Measurements from ENCODE around the gene SPATA25.
"Not testable (repeated sequence)": the region's sequence is repeated elsewhere in the genome, so short reads cannot be mapped to it uniquely, and the experiment has no call there.

The SPATA25 gene, protein sequence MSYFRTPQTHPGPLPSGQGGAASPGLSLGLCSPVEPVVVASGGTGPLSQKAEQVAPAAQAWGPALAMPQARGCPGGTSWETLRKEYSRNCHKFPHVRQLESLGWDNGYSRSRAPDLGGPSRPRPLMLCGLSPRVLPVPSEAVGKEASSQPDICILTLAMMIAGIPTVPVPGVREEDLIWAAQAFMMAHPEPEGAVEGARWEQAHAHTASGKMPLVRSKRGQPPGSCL

DNA sequence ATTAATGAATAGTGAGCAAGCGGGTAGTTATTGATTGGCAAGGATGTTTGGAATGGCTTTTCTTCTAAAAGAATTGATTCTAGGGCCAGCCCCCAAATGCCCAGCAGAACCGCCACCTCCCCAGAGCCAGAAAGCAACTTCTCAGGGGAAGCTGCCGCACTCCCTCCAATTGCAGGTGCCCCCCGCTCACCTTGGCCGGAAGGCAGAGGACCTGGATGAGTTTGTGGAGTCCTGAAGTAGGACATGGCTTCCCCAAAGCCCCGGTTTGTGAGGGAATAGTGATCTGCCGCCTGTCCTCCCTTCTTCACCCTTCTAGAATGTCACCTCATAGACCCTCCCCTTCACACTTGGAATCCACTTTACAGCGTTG lies at the start of gene SPATA25:
SPATA25 (minus strand) TSS at position 277 of the 370 bp plus-strand sequence; CDS start at position 245, 32 bp downstream.
- no peak for DNase-seq

DNA sequence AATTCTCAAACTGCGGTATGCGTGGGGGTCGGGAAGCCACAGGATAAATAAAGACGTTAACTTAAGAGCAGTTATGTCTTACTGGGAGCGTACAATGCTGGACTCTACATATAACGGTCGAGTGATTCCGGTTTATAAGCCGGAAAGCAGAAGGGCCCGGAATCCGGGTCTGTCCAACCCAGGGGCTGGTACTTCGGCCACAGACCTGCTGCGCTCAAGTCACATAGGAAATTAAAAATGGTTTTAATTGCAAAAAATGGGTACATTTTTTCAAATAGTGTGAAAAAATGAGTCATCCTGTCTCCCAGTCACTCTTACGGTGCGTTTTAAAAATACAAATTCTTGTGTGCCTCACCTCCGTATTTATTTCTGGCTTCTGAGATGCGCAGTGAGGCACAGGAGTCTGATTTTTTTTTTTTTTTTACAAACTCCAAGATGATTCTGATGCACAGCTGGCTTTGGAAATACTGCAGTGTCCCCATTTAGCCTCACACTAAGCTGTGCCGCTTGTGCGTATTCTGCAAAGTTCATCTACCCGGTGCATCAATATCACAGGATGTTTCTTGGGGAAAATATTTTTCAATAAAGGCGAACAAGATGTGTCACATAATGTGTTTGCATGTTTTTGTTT lies 48.1 kb upstream of the SPATA25 start:
- DNase-seq, result no peak

DNA sequence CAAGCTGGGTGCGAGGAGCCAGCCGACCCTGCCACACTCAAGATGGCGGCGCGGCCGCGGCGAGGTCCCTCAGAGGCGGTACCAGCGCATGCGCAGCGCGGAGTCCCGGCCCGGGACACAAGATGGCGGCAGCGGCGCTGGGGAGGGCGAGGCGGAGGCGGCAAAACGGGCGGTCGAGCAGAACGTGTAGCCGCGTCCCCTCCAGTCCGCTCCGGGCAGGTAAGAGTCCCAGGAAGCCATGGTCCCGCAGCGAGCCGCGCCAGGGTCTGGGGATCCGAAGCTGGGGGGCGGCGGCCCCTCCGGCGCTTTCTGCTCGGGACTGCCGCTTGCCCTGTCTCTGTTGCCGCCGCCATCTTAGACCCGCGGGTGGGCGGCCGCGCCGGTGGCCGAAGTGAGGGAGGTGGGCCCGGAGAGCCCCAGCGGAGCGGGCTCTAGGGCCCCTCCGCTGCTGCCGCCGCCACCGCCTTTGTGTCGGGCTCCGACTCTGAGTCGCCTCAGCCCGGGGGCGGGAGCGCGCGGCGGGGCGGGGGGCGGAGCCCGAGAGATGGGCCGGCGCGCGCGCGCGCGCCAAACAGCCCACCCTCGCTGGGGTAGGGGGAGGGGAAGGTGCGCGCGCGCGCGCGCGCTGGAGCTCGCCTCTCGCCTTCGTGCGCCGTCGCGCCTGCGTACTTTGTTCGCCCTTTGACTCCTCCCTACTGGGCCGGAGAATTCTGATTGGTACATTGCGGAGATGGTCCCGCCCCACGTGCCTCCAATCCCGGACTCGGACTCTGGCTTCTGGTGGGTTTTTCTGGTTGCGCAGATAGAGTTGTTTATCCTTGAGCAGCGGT lies 47.4 kb upstream of the SPATA25 start, which contains the start of gene PCIF1:
PCIF1 (plus strand) TSS at position 98 of the 830 bp plus-strand sequence. CDS start 4,317 bp downstream, outside the sequence.
- DNase-seq, result peak; percentile 99

DNA sequence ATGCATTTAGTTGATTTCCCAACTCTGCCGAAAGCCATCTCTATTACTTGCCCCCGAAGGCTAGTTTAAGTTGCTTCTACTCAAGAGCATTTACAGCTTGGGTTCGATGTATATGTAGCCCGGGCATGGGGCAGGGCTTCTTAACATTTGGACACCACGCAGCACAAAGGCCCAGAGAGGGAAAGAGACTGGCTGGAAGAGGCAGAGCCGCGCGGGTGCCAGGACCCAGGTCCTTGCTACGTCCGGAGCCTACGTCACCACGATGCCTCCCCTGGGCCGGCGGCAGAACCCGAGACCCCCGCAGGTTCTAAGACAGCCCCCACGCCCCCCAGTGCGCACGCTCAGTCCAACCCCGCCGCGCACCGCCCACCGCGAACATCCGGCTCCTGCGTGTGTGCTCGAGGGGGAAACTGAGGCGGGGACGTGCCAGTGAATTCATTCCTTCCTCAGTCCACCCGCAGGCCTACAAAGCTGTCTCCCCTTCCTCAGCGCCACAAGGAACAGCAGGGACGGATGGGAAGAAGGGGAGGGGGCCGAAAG lies 46.7 kb upstream of the SPATA25 start:
- peak; percentile 89 for DNase-seq

DNA sequence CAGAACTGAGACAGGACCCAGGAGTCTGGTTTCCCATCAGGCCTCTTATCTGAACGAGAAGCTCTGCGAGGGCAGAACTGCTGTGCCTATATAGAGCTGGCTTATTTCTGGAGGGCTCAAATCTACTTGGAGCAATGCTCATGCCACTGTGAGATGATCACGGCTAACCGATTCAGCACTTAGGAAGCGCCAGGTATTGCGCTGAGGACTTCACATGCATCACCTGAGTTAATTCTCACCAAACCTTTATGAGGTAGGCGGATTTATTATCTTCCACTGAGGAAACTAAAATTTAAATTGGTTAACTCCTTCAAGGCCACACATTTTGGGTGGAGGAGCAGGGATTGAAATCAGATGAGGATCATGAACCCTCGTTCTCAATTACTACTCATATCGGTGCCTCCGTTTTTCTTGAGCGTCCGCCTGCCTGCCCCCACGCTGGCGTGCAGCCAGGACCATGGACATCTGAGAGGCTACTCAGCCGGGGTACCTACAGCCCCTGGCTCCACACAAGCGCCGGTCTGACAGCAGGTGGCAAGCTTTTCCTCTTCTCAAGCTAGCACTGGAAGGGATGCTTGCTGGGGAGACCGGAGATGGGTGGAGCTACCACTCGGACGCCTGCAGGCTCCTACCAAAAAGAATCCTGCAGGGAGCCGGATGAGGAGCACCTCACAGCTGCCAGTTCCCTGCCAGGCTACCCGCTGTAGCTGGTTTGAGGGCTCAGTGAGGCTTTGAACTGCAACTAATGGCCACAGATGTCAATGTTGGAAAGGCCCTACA lies 46.0 kb upstream of the SPATA25 start:
- peak; percentile 95 for DNase-seq

DNA sequence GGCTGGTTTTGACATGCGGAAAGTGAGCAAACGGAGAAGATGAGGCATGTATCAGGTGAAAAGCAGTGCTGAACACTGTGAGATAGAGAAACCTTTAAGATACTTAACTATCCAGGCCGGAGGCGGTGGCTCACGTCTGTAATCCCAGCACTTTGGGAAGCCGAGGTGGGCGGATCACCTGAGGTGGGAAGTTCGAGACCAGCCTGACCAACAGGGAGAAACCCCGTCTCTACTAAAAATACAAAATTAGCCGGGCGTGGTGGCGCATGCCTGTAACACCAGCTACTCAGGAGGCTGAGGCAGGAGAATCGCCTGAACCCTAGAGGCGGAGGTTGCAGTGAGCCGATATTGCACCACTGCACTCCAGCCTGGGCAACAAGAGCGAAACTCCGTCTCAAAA lies 44.3 kb upstream of the SPATA25 start:
- not testable (repeated sequence) for DNase-seq

DNA sequence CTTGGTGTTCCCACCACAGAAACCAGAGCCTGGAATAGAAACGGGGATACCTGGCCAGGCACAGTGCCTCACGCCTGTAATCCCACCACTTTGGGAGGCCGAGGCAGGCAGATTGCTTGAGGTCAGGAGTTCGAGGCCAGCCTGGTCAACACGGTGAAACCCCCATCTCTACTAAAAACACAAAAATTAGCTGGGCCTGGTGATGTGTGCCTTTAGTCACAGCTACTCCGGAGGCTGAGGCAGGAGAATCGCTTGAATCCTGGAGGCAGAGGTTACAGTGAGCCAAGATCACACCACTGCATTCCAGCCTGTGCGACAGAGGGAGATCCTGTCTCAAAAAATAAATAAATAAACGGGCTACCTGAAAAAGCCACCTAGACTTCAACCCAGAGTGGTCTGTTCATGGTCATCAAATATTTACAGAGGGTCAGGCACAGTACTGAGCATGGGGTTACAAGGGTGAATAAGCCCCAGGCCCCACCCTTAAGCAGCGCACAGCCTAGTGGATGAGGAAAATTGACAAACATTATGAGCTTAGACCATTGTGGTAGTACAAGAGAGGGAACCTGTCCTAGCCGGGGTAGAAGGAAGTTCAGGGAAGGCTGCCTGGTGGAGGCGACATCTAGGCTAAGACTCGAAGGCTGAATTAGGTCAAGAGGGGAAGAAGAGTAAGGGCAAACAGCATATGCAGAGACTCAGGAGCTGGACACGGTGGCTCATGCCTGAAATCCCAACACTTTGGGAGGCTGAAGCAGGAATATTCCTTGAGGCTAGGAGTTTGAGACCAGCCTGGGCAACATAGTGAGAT lies 39.9 kb upstream of the SPATA25 start:
- no peak for DNase-seq

DNA sequence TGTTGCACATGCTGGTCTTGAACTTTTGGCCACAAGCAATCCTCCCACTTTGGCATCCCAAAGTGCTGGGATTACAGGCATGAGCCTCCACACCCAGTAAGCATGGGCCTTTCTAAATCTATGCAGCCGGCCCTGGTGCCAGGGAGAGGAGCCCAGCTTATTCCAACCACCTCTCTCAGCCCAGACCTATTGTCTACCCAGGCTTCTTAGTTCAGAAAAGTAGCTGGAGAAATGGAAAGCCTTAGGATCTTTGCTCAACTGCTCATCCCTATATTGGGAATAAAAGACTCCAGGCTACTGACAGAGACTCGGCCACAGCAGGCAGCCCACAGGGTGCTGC lies 39.3 kb upstream of the SPATA25 start:
- DNase-seq, result no peak

DNA sequence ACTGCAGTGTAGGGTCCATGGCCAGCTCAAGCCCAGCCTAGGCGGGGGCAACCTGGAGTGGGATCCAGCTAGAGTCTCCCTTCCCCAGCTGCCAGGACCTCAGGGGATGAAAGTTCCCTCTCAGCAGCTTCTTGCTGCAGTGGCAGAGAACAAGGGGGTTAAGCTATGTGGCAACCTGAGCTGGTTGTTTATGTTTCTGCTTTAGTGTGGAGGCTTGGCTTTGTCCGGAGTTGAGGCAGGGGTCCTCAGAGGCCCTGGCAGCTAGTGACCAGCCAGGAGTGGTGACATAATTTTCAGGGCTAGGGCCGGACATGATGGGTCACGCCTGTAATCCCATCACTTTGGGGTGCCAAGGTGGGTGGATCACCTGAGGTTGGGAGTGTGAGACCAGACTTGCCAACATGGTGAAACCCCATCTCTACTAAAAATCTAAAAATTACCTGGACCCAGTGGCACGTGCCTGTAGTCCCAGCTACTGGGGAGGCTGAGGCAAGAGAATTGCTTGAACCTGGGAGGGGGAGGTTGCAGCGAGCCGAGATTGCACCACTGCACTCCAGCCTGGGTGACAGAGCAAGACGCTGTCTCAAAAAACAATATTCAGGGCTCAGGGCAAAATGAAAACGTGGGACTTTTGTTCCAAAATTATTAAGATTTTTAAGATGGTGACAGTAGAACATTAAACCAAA lies 38.5 kb upstream of the SPATA25 start:
- no peak for DNase-seq

DNA sequence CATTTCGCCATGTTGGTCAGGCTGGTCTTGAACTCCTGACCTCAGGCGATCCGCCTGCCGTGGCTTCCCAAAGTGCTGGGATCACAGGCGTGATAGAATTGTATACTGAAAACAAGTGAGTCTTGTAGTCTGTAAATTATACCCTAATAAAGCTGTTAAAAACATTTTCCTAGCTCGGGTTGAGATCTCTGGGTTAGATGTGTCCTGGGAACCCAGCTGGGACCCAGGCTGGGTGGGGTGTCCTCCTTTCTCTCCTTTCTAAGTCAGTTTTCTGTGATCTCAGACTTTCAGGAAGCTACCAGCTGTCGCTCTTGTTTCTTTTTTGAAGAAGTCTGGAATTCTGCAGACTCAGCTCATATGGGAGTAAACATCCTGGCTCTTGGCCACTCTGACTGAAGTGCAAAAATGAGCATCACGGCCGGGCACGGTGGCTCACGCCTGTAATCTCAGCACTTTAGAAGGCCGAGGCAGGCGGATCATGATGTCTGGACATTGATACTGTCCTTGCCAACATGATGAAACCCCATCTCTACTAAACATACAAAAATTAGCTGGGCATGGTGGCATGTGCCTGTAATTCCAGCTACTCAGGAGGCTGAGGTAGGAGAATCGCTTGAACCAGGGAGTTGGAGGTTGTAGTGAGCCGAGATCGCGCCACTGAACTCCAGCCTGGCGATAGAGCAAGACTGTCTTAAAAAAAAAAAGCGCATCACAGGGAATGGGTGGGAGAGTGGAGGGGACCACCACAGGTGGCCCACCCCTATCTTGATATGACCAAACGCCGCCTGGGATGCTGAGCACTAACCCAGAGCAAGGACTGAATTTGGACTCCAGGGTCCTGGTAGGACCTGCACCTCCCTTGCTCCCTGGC lies 37.2 kb upstream of the SPATA25 start:
- DNase-seq, result no peak

DNA sequence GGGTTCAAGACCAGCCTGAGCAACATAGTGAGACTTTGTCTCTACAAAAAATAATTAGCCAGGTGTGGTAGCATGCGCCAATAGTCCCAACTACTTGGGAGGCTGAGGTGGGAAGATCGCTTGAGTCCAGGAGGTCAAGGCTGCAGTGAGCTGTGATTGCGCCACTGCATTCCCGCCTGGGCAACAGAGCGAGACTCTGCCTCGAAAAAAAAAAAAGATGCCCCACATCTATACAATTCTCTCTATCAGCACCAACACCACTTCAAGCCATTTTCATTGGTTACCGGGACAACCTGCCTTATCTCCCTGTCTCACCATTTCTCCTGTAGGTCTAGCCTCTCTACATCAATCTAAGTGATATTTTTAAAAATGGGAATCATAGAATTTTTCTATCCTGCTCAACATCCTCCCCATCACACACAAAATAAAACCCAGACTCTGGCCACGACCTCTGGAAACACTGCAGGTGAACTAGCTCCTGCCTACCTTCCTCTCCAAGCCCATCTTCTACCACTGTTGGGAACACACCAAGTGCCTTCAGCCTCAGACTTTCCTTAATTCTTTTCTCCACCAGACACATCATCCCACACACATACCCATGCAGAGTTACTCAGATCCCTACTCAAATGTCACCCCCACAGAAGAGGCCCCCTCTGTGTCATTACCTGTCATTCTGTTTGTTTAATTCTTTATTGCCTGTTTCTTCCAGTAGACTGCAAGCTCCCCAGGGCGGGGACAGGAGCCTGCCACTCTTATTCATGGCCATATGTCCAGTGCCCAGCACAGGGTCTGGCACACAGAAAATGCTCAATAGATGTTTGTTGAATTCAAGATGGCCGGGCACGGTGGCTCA lies 34.1 kb upstream of the SPATA25 start:
- no peak for DNase-seq

DNA sequence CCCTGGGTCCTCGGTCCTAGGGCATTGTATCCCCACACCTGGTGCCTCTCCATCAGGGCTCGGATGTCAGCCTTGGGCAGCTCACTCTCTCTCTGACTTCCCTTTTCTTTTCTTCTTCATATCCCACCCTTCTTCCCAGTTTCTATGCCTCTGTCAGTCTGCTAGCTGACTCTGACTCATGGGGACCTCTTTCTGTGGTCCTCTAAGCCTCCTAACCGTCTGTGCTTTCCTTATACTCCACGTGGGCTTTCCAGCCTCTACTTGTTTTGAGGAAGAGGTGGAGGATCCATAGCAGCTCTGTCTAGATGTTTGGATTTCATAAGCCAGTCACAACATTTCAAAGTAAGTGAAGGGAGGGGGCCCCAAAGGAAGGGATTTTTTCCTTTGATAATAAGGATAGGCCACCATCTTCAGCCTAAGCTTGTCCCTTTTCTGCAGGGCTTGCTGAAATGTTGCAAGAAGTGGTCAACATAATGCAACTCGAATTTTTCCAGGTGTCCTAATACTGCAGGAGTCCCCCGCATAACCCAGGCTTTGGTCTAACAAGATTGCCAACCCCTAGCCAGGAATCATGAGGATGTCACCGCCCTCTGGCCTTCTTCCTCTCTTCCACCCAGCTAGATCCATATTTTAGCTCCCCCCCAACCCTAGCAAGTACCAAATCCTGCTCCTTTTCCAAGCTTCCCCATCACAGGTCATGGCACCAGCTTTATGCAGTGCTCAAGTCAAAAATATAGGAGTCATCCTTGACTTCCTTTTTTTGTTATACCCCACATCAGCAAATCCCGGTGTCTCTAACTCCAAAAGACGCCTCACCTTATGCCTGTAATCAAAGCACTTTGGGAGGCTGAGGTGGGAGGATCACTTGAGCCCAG lies 33.3 kb upstream of the SPATA25 start:
- no peak for DNase-seq

DNA sequence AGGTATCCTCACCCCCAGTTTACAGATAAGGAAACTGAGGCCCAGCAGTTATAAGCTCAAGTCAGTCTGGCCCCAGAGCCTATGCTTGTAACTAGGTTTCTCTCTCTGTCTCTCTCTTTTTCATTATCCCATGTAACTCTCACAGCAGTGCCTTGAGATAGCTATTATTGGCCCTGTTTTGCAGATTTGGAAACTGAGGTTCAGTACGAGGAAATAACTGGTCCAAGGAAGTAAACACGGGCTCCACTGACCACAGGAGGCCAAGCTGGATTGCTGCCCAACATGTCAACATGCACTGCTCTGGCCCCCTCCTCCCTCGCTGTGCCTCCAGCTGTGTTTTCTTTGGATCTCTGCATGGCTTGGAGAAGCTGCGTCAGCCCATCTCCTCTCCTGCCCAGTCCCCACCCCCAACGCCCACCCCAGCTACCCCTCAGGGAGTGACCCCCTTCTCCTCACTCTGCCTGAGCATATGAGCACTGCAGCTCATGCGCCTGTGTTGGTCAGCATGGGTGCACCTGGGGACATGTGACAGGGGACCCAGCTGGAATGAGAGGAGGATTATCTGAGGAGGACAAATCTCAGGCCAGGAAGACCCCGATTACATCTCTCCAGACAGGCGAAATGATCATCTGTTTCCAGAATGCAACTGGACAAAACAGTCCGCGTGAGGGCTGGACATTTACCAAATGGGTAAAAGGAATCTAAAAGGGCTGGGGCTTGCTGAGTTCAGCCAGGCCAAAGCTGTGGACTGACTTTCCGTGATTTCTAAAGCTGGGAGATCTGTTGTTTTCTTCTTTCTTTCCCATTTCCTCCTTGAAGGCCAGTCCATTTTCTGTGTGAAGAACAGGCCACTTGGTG lies 32.3 kb upstream of the SPATA25 start:
- no peak for DNase-seq

DNA sequence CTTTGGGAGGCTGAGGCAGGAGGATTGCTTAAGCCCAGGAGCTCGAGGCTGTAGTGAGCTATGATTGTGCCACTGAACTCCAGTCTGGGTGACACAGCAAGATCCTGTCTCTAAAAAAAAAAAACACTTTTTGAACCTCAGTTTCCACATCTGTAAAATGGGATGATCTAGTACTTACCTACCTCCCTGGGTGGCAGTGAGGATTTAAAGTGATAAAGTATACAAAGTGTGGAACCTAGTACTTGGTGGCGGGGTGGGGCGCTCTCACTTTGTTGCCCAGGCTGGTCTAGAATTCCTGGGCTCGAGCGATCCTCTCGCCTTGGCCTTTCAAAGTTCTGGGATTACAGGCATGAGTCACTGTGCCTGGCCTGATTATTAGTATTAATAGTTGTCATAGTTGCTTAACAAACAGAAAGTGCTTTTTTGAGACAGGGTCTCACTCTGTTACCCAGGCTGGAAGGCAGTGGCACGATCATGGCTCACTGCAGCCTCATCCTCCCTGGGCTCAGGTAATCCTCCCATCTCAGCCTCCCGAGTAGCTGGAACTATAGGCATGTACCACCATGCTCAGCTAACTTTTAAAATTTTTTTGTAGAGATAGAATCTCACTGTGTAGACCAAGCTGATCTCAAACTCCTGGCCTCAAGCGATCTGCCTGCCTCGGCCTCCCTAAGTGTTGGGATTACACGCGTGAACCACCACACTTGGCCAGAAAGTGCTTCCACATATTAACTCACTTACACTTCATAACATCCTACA lies 31.5 kb upstream of the SPATA25 start:
- DNase-seq, result no peak

DNA sequence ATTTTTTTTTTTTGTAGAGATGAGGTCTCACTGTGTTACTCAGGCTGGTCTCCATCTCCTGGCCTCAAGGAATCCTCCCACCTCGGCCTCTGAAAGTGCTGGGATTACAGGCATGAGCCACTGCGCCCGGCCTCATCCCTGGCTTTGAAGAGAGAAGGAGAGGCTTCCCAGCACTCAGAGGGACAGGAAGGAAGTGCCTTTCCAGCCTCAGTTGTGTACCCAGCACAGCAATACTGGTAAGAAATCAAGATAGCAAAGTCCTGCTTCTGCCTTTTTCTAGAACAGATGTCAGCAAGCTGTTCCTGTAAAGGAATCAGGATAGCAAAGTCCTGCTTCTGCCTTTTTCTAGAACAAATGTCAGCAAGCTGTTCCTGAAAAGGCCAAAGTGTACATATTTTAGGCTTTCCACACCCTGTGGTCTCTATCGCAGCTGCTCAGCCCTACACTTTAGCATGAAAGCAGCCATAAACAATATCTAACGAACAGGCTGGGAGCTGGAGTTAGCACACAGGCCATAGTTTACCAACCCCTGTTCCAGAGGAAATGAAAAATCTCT lies 30.8 kb upstream of the SPATA25 start:
- no peak for DNase-seq

DNA sequence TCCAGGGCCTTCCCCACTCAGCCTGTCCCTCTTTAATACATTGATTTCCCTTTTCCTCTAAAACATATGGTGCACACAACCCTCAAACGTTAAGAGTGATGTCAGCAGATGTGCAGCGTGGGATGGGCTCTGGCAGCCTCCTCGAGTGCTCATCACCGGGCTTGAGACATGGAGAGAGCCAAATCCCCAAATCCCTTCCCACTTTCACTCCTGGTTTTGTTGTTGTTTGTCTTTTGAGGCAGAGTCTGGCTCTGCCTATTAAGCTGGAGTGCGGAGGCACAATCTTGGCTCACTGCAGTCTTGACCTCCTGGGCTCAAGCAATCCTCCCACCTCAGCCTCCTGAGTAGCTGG lies 30.3 kb upstream of the SPATA25 start:
- DNase-seq, result no peak
